Adrenal gland (tissue), 5 donors: ENCODE results near the gene KLHL14.

ENCODE experiments used
- POLR2A ChIP-seq, 2 donors: fragments of 450-650 bp; IDR thresholded peaks; one replicate each; pipeline ENCODE4 v1.6.1; 2017; ENCODE audit warnings: antibody characterized with exemption in 2 of 2, mild to moderate bottlenecking in 2 of 2, moderate library complexity in 1 of 2
- TF ChIP-seq, protein P1 (sequence below), 6 experiments: fragments of 450-650 bp in 4 of 6; fragments of 200-600 bp in 2 of 6; sonication (generic) in 1 of 6; IDR thresholded peaks; 1 replicate in 5 of 6; 2 replicates in 1 of 6; pipeline versions ENCODE4 v1.5.1 to v1.8.0; 2016 to 2021; ENCODE audit warnings: antibody characterized with exemption in 6 of 6, mild to moderate bottlenecking in 2 of 6, moderate library complexity in 1 of 6
- donor health status: DM: no; HTN: no; CAD: no.

DNA sequence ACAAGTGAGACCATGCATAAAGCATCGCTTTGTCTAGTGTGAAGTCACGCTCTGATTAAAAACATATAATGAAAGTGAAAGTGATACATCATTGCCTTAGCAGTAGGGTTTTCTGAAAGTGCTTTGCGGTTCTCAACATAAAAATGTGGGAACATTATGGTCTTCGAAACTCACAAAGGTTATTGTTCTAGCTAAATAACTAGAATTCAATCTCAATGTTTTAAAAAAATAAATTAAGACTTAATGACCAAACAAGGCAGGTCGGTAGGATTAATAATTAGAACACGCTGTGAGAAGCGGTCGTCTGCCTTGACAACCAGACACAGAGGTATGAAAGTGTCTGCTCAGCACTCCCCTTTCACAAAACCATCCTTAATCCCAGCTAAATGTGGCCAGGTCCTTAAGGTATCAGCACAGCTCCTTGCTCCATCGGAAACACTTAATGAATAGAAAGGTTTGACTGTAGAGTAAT is 42.2 kb downstream of the KLHL14 start:
- TF ChIP-seq, protein P1, sequence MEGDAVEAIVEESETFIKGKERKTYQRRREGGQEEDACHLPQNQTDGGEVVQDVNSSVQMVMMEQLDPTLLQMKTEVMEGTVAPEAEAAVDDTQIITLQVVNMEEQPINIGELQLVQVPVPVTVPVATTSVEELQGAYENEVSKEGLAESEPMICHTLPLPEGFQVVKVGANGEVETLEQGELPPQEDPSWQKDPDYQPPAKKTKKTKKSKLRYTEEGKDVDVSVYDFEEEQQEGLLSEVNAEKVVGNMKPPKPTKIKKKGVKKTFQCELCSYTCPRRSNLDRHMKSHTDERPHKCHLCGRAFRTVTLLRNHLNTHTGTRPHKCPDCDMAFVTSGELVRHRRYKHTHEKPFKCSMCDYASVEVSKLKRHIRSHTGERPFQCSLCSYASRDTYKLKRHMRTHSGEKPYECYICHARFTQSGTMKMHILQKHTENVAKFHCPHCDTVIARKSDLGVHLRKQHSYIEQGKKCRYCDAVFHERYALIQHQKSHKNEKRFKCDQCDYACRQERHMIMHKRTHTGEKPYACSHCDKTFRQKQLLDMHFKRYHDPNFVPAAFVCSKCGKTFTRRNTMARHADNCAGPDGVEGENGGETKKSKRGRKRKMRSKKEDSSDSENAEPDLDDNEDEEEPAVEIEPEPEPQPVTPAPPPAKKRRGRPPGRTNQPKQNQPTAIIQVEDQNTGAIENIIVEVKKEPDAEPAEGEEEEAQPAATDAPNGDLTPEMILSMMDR (IDR thresholded peaks at IDR 0.05) = no peak
- no peak for TF ChIP-seq POLR2A (IDR thresholded peaks at IDR 0.05)
